Measurements from ENCODE around the gene PLCL1. TPM values are rescaled to one million over a fixed set of nuclear protein-coding genes. Genes with fewer than 3 reads are reported as not detected.
A peak's percentile ranks its signal among the peaks of the same experiment; 100 is the strongest.

Gene PLCL1
- total RNA-seq, 3 donors from 2014 or later = 6.6 to 11.3 (median 11.1) TPM

- H3K36me3 ChIP-seq = no peaks in the 10 kb centered on the region
- no peaks in the 10 kb centered on the region for H3K4me1 ChIP-seq
- no peak overlapping the region for H3K4me3 ChIP-seq
- intact Hi-C loops (cut with DNase I; ENCODE audit: low total_unique reads) = no loop called here
- H3K9me3 ChIP-seq = peaks cover 0 to 7% of the 10 kb centered on the region in 2 donors
- no peak for DNase-seq (ENCODE audit: low spot score in 2 of 2)
- TF ChIP-seq, protein P1, sequence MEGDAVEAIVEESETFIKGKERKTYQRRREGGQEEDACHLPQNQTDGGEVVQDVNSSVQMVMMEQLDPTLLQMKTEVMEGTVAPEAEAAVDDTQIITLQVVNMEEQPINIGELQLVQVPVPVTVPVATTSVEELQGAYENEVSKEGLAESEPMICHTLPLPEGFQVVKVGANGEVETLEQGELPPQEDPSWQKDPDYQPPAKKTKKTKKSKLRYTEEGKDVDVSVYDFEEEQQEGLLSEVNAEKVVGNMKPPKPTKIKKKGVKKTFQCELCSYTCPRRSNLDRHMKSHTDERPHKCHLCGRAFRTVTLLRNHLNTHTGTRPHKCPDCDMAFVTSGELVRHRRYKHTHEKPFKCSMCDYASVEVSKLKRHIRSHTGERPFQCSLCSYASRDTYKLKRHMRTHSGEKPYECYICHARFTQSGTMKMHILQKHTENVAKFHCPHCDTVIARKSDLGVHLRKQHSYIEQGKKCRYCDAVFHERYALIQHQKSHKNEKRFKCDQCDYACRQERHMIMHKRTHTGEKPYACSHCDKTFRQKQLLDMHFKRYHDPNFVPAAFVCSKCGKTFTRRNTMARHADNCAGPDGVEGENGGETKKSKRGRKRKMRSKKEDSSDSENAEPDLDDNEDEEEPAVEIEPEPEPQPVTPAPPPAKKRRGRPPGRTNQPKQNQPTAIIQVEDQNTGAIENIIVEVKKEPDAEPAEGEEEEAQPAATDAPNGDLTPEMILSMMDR (IDR thresholded peaks at IDR 0.05) = no peak
- H3K27me3 ChIP-seq = no peaks in the 10 kb centered on the region
- H3K27ac ChIP-seq = no peak overlapping the region
These were observed 30.9 kb downstream of the PLCL1 start for GRCh38 chr2:197835293-197835692.

DNA sequence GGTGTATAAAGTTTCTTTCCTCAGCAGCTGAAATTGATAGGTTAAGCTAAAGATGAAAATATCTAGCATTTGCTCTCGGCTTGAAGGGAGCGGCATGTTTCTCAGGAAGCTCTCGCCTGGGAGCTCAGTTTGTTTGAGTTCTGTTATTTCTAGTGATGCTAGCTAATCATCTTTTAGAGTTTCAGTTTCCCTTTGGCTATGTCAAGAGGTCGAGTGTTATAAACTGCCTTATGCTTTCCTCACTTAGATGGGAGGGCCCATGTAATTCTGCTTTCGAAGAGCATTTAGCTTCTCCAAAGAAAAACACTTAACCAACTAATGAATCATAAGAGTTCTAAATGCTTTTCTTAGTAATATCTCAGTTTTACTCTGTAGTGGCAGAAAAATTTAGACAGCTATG lies 33.6 kb downstream of the PLCL1 start:
- Histone ChIP-seq H3K9me3 (peaks cover 0 to 7% of the 10 kb centered on the region in 2 donors), H3K4me3 (peak overlapping the region; percentile 7 to 21 (median 20)), H3K27ac (peak overlapping the region in 1 of 2 donors; percentile 7), H3K4me1 (no peaks in the 10 kb centered on the region), H3K27me3 (no peaks in the 10 kb centered on the region), H3K36me3 (no peaks in the 10 kb centered on the region)
- intact Hi-C loops (cut with DNase I; ENCODE audit: low total_unique reads) = no loop called here
- TF ChIP-seq, protein P1 (IDR thresholded peaks at IDR 0.05) = no peak
- no peak for TF ChIP-seq POLR2AphosphoS5 (IDR thresholded peaks at IDR 0.05)
- TF ChIP-seq POLR2A (IDR thresholded peaks at IDR 0.05) = no peak
- DNase-seq (ENCODE audit: low spot score in 2 of 2) = no peak

DNA sequence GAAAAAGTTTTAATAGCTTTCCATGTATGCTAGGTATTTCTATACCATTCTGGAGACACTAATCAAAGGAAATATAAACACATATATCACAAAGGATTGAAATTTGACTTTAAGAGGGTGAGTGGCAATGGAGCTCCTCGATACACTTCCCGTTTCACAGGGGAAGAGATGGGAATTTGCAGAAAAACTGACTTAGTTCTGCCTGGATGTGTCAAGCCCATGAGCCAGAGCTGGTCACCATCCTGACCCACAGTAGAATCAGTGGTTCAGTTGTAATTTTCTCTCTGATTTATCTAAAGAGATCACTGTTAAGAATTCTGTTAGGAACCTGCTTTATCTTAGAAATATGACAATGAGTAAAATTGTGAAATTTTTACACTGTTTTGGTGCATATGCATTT lies 34.2 kb downstream of the PLCL1 start:
- Histone ChIP-seq H3K27ac (peak overlapping the region in 1 of 2 donors; percentile 7), H3K4me3 (peak overlapping the region; percentile 7 to 21 (median 20)), H3K9me3 (peaks cover 0 to 7% of the 10 kb centered on the region in 2 donors), H3K36me3 (no peaks in the 10 kb centered on the region), H3K27me3 (no peaks in the 10 kb centered on the region), H3K4me1 (no peaks in the 10 kb centered on the region)
- DNase-seq (ENCODE audit: low spot score in 2 of 2) = no peak
- intact Hi-C loops (cut with DNase I; ENCODE audit: low total_unique reads) = no loop called here
- no peak for TF ChIP-seq POLR2A (IDR thresholded peaks at IDR 0.05)
- no peak for TF ChIP-seq POLR2AphosphoS5 (IDR thresholded peaks at IDR 0.05)
- TF ChIP-seq, protein P1 (IDR thresholded peaks at IDR 0.05) = no peak

GRCh38 chr2:197839327-197839726 lies 34.9 kb downstream of the PLCL1 start:
- DNase-seq (ENCODE audit: low spot score in 2 of 2) = no peak
- Histone ChIP-seq H3K4me3 (no peak overlapping the region), H3K27me3 (no peaks in the 10 kb centered on the region), H3K4me1 (no peaks in the 10 kb centered on the region), H3K9me3 (peaks cover 0 to 4% of the 10 kb centered on the region in 2 donors), H3K36me3 (no peaks in the 10 kb centered on the region), H3K27ac (no peak overlapping the region)
- intact Hi-C loops (cut with DNase I; ENCODE audit: low total_unique reads) = no loop called here
- TF ChIP-seq POLR2AphosphoS5 (IDR thresholded peaks at IDR 0.05) (no peak), POLR2A (IDR thresholded peaks at IDR 0.05) (no peak)
- TF ChIP-seq, protein P1 (IDR thresholded peaks at IDR 0.05) = no peak

- Histone ChIP-seq H3K4me3 (no peak overlapping the region), H3K36me3 (no peaks in the 10 kb centered on the region), H3K4me1 (no peaks in the 10 kb centered on the region), H3K27ac (no peak overlapping the region), H3K9me3 (no peaks in the 10 kb centered on the region), H3K27me3 (no peaks in the 10 kb centered on the region)
- intact Hi-C loops (cut with DNase I; ENCODE audit: low total_unique reads) = no loop called here
- DNase-seq (ENCODE audit: low spot score in 2 of 2) = no peak
- TF ChIP-seq POLR2A (IDR thresholded peaks at IDR 0.05) (no peak), POLR2AphosphoS5 (IDR thresholded peaks at IDR 0.05) (no peak)
- TF ChIP-seq, protein P1 (IDR thresholded peaks at IDR 0.05) = no peak
These were observed 35.5 kb downstream of the PLCL1 start for GRCh38 chr2:197839856-197840255.

Data from breast epithelium (tissue), 4 donors.